ENCODE measurements around the gene ANTKMT. TPM values are rescaled to one million over a fixed set of nuclear protein-coding genes. Genes with fewer than 3 reads are reported as not detected.

The ANTKMT gene
- total RNA-seq, 1 donor from 2014 or later: 58.0 TPM

DNA sequence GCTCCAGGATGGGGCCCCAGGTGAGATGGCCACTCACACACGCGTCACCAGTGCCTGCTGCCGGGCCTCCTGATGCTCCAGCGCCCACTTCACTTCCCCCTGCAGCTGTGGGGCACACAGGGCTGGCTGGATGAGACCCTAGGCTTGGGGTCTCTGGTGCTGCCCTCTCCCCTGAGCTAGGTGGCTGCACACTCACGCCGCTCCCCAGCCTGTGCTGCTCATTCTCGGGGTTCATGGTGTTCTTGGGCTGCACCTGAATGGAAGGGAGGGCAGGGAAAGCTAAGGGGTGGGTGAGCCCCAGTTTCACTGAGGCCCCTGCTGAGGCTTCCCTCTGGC is 4.1 kb downstream of the ANTKMT start:
- POLR2A ChIA-PET: interaction anchor here (0.6 to 1.6 kb wide), 5 partner anchors 10 to 49 kb away, joined by 3 to 7 read pairs (median 4); partner anchors contain the start of genes CIAO3 and METRN
- TF ChIP-seq, protein P1, sequence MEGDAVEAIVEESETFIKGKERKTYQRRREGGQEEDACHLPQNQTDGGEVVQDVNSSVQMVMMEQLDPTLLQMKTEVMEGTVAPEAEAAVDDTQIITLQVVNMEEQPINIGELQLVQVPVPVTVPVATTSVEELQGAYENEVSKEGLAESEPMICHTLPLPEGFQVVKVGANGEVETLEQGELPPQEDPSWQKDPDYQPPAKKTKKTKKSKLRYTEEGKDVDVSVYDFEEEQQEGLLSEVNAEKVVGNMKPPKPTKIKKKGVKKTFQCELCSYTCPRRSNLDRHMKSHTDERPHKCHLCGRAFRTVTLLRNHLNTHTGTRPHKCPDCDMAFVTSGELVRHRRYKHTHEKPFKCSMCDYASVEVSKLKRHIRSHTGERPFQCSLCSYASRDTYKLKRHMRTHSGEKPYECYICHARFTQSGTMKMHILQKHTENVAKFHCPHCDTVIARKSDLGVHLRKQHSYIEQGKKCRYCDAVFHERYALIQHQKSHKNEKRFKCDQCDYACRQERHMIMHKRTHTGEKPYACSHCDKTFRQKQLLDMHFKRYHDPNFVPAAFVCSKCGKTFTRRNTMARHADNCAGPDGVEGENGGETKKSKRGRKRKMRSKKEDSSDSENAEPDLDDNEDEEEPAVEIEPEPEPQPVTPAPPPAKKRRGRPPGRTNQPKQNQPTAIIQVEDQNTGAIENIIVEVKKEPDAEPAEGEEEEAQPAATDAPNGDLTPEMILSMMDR (IDR thresholded peaks at IDR 0.05): no peak
- intact Hi-C loops (cut with micrococcal nuclease): no loop called here

DNA sequence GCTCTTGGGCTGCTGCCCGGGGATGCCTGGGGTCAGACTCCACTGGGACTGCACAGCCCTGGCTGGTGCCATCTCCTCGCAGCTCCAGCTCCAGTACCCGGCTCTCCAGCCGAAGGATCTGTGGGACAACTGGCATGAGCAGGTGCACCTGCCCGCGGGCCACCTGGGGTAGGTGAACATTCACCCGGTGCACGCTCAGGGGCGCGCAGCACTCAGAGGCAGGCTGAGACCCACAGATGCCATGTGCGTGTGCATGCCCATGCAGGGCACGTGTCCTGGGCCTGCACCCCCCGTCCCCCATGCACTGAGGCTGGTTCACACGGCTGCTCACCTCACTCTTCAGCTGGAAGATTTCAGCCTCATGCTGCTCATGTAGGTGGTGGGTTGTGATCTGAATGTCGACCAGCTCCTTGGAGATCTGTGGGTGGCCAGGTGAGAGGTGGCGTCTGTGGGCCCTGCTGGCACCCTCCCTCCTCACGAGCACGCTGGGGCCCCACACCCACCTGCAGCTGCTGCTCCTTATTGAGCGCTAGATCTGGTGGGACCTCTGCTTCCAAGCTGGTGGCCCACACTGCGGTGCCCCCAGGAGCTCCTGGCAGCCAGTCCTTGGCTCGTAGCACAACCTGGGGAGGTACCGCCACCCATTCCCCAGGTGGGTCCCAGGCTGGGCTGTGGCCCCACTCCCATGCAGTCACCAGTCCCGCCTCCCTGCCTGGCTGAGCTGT is 4.7 kb downstream of the ANTKMT start:
- no peak for DNase-seq
- Mint-ChIP-seq H3K27me3 (no peaks in the 10 kb centered on the region), H3K4me1 (peaks cover 4% of the 10 kb centered on the region), H3K4me3 (peak overlapping the region; percentile 7), H3K36me3 (ENCODE audit: low read depth) (peaks cover 3% of the 10 kb centered on the region), H3K9me3 (no peaks in the 10 kb centered on the region), H3K27ac (no peak overlapping the region)
- CTCF ChIA-PET: interaction anchor here (2.0 kb wide), 1 partner anchor 13 kb away, joined by 4 read pairs; no protein-coding TSS in a partner anchor
- ATAC-seq (ENCODE audit: low read depth): no peak
- POLR2A ChIA-PET: interaction anchor here (1.1 to 3.2 kb wide), 5 partner anchors 10 to 35 kb away, joined by 3 to 11 read pairs (median 5); partner anchors contain the start of genes CIAO3, METRN and WDR24
- TF ChIP-seq, protein P1 (IDR thresholded peaks at IDR 0.05): no peak
- intact Hi-C loops (cut with micrococcal nuclease): no loop called here

More for the DNA sequence above, 4.1 kb downstream of the ANTKMT start:
- DNase-seq (no peak), ATAC-seq (ENCODE audit: low read depth) (no peak)
- H3K4me3 Mint-ChIP-seq: no peak overlapping the region
- H3K4me1 Mint-ChIP-seq: peaks cover 9% of the 10 kb centered on the region
- H3K27me3 Mint-ChIP-seq: no peaks in the 10 kb centered on the region
- H3K27ac Mint-ChIP-seq: no peak overlapping the region
- peaks cover 3% of the 10 kb centered on the region for H3K36me3 Mint-ChIP-seq (ENCODE audit: low read depth)
- H3K9me3 Mint-ChIP-seq: no peaks in the 10 kb centered on the region
- CTCF ChIA-PET: no interaction called here

DNA sequence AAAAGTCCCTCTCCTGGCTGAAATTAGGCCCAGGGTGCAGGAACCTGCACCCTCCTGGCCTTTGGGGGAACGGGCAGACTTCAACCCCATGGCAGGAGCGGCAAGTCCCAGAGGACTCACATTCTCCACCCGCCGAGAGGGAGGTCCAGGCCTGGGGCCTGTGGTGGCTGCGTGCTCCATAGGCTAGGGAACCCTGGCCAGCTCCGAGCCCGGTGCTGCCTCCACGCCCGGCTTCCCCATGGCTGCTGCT is 5.2 kb downstream of the ANTKMT start:
- DNase-seq (no peak), ATAC-seq (ENCODE audit: low read depth) (no peak)
- TF ChIP-seq, protein P1 (IDR thresholded peaks at IDR 0.05): no peak
- Mint-ChIP-seq H3K4me3 (peak overlapping the region; percentile 79), H3K36me3 (ENCODE audit: low read depth) (peaks cover 3% of the 10 kb centered on the region), H3K9me3 (no peaks in the 10 kb centered on the region), H3K27me3 (no peaks in the 10 kb centered on the region), H3K4me1 (peaks cover 4% of the 10 kb centered on the region), H3K27ac (peak overlapping the region; percentile 24)
- intact Hi-C loops (cut with micrococcal nuclease): no loop called here
- ChIA-PET POLR2A (interaction anchor here (1.4 to 3.2 kb wide), 3 partner anchors 10 to 36 kb away, joined by 5 to 11 read pairs (median 7); partner anchors contain the start of genes CIAO3 and WDR24), CTCF (interaction anchor here (2.0 kb wide), 1 partner anchor 14 kb away, joined by 4 read pairs; no protein-coding TSS in a partner anchor)

DNA sequence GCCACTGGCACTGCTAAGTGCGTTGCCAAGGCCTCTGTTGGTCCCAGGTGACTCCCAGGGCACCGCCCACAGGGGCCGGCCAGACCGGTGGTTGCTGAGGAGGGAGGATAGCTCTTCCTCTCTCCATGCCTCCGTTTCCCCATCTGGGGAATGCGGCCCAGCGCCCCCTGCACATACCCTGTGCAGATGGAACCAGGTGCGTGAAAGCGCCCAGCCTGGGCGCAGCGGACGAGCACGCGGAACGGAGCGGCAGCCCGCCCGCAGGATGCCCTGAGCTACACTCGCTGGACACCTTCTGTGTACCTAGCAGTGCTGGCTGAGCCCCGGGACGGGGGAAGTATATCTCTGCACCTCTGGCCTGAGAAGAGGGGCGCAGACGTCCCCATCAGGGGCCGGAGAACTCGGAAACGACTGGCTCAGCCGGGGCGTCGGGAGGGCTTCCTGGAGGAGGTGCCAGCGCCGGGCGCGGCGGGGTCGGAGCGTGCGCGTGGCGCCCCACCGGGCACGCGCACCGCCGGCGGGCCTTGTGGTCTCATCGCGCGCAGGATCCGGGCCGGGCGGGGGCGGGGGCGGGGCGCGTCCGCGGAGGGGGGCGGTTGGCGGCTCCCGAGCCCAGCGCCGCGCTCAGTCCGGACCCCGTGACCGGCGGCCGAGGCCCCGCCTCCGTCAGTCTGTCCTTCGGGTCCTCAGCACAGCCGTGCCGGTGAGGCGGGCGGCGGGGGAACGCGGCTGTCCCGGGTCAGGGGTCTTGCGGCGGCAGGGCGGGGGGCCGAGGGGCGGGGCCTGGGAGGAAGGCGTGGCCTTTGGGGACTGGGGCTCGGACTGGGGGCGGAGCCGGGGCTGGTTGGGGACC is 5.7 kb downstream of the ANTKMT start, which contains the start of the genes CCDC78 and HAGHL:
Gene CCDC78, minus strand, starts transcription at position 6 of the 853 bp plus-strand sequence. CDS start 76 bp downstream, outside the sequence.
Gene HAGHL, plus strand, starts transcription at position 669 of the 853 bp plus-strand sequence. CDS start 404 bp downstream, outside the sequence.
- Mint-ChIP-seq H3K4me3 (peak within 1 kb of the TSS; percentile 79), H3K27me3 (no peaks in the 10 kb centered on the region), H3K36me3 (ENCODE audit: low read depth) (peaks cover 3% of the 10 kb centered on the region), H3K27ac (peak within 1 kb of the TSS; percentile 24), H3K4me1 (peaks cover 4% of the 10 kb centered on the region), H3K9me3 (no peaks in the 10 kb centered on the region)
- intact Hi-C loops (cut with micrococcal nuclease): no loop called here
- peak; percentile 42 for DNase-seq
- TF ChIP-seq, protein P1 (IDR thresholded peaks at IDR 0.05): no peak
- ATAC-seq (ENCODE audit: low read depth): peak; percentile 56
- ChIA-PET CTCF (interaction anchor here (2.0 kb wide), 1 partner anchor 14 kb away, joined by 4 read pairs; no protein-coding TSS in a partner anchor), POLR2A (interaction anchor here (1.4 to 3.2 kb wide), 4 partner anchors 9 to 37 kb away, joined by 5 to 11 read pairs (median 8); partner anchors contain the start of genes CIAO3 and WDR24)

Measured in activated B cell treated with CpG ODN at 0.5 μM for 24 hours (primary cell).